ENCODE measurements around the gene ATRN. TPM values are rescaled to one million over a fixed set of nuclear protein-coding genes. Genes with fewer than 3 reads are reported as not detected.

ATRN gene
- total and polyA plus RNA-seq, 2 experiments from 2014 or later, result 2.2 to 18.3 TPM

DNA sequence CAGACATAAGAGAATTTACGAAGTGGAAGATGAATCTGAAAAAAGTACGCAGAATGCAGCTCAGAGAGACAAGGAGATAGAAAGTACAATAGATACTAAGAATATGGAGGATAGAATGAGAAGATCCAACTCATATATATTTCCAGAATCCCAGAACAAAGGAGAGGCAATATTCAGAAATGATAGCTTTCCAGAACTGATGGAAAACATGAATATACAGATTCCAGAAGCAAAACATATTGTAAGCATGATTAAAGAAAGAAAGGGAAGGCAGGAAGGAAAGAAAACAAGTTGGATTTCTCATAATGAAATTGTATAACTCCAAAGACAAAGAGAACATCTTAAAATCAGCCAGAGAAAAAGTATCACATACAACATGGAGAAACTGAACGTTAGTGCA, 169.4 kb downstream of the ATRN start (continued):
- TF ChIP-seq EZH2phosphoT487 (IDR thresholded peaks at IDR 0.05; ENCODE audit: unreplicated experiment) (no peak), ZNF114 (CRISPR knock-in tag; IDR thresholded peaks at IDR 0.05) (no peak)

DNA sequence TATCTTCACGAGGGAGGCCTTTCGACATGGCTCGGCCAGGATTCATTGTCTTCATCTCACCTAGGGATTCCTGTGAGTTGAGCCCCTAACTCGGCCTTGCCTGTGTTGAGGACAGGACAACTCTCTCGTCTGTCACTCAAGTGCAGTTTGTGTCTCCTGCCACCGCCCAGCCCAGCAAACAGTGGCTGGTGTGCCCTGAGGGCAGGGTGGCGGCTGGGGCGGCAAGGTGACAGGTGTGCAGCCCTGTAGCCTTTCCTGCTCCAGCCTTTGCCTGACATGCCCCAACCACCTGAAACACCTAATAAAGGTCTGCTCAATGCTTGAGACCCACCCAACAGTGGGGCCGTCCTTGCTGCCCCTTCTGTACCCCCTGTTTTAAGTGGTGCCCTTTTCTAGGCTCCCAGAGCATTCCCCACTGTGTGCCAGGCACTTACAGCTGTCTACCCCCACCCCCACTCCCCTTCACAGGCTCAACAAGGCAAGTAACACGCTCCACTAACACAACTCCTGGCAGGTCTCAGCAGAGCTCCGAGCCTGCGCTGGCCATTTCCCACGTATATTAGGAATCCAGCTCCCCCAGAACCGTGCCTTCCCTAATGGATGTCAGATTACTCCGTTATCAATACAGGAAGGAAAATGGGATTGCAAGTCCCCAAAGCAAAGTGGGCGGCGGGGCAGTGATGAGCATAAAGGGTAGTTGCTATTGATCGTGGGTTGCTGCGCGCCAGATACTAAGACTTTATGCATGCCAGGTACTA, 174.7 kb downstream of the ATRN start:
- peaks cover 4% of the 10 kb centered on the region; the same call in 2 of the 3 replicates for H3K4me1 Mint-ChIP-seq
- Histone ChIP-seq H3K4me1 (ENCODE audit: insufficient read depth) (no peaks in the 10 kb centered on the region), H3F3A (replicated peaks; ENCODE audit: low read depth) (no peaks in the 10 kb centered on the region), H3K4me2 (no peak overlapping the region), H3K79me2 (replicated peaks; ENCODE audit: insufficient read depth) (no peaks in the 10 kb centered on the region), H2AFZ (no peak overlapping the region), H3K4me3 (no peak overlapping the region), H3K27me3 (ENCODE audit: insufficient read depth) (no peaks in the 10 kb centered on the region), H3K36me3 (ENCODE audit: insufficient read depth) (no peaks in the 10 kb centered on the region), H3K9me2 (ENCODE audit: insufficient read depth) (no peaks in the 10 kb centered on the region), H4K20me1 (replicated peaks; ENCODE audit: insufficient read depth) (no peaks in the 10 kb centered on the region), H3K27ac (ENCODE audit: low read depth) (no peak overlapping the region)
- ATAC-seq (no peak), DNase-seq (ENCODE audit: low spot score) (no peak)
- H3K36me3 Mint-ChIP-seq (ENCODE audit: low read depth), result peaks cover 3% of the 10 kb centered on the region; the same call in 1 of the 3 replicates
- TF ChIP-seq, protein P1, sequence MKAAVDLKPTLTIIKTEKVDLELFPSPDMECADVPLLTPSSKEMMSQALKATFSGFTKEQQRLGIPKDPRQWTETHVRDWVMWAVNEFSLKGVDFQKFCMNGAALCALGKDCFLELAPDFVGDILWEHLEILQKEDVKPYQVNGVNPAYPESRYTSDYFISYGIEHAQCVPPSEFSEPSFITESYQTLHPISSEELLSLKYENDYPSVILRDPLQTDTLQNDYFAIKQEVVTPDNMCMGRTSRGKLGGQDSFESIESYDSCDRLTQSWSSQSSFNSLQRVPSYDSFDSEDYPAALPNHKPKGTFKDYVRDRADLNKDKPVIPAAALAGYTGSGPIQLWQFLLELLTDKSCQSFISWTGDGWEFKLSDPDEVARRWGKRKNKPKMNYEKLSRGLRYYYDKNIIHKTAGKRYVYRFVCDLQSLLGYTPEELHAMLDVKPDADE (IDR thresholded peaks at IDR 0.05), result no peak
- TF ChIP-seq JUNB (IDR thresholded peaks at IDR 0.05; ENCODE audit: unreplicated experiment), result no peak
- TF ChIP-seq, protein P2, sequence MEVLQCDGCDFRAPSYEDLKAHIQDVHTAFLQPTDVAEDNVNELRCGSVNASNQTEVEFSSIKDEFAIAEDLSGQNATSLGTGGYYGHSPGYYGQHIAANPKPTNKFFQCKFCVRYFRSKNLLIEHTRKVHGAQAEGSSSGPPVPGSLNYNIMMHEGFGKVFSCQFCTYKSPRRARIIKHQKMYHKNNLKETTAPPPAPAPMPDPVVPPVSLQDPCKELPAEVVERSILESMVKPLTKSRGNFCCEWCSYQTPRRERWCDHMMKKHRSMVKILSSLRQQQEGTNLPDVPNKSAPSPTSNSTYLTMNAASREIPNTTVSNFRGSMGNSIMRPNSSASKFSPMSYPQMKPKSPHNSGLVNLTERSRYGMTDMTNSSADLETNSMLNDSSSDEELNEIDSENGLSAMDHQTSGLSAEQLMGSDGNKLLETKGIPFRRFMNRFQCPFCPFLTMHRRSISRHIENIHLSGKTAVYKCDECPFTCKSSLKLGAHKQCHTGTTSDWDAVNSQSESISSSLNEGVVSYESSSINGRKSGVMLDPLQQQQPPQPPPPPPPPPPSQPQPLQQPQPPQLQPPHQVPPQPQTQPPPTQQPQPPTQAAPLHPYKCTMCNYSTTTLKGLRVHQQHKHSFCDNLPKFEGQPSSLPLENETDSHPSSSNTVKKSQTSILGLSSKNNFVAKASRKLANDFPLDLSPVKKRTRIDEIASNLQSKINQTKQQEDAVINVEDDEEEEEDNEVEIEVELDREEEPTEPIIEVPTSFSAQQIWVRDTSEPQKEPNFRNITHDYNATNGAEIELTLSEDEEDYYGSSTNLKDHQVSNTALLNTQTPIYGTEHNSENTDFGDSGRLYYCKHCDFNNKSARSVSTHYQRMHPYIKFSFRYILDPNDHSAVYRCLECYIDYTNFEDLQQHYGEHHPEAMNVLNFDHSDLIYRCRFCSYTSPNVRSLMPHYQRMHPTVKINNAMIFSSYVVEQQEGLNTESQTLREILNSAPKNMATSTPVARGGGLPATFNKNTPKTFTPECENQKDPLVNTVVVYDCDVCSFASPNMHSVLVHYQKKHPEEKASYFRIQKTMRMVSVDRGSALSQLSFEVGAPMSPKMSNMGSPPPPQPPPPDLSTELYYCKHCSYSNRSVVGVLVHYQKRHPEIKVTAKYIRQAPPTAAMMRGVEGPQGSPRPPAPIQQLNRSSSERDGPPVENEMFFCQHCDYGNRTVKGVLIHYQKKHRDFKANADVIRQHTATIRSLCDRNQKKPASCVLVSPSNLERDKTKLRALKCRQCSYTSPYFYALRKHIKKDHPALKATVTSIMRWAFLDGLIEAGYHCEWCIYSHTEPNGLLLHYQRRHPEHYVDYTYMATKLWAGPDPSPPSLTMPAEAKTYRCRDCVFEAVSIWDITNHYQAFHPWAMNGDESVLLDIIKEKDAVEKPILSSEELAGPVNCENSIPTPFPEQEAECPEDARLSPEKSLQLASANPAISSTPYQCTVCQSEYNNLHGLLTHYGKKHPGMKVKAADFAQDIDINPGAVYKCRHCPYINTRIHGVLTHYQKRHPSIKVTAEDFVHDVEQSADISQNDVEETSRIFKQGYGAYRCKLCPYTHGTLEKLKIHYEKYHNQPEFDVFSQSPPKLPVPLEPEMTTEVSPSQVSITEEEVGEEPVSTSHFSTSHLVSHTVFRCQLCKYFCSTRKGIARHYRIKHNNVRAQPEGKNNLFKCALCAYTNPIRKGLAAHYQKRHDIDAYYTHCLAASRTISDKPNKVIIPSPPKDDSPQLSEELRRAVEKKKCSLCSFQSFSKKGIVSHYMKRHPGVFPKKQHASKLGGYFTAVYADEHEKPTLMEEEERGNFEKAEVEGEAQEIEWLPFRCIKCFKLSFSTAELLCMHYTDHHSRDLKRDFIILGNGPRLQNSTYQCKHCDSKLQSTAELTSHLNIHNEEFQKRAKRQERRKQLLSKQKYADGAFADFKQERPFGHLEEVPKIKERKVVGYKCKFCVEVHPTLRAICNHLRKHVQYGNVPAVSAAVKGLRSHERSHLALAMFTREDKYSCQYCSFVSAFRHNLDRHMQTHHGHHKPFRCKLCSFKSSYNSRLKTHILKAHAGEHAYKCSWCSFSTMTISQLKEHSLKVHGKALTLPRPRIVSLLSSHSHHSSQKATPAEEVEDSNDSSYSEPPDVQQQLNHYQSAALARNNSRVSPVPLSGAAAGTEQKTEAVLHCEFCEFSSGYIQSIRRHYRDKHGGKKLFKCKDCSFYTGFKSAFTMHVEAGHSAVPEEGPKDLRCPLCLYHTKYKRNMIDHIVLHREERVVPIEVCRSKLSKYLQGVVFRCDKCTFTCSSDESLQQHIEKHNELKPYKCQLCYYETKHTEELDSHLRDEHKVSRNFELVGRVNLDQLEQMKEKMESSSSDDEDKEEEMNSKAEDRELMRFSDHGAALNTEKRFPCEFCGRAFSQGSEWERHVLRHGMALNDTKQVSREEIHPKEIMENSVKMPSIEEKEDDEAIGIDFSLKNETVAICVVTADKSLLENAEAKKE (CRISPR knock-in tag; IDR thresholded peaks at IDR 0.05), result no peak
- TF ChIP-seq, protein P3, sequence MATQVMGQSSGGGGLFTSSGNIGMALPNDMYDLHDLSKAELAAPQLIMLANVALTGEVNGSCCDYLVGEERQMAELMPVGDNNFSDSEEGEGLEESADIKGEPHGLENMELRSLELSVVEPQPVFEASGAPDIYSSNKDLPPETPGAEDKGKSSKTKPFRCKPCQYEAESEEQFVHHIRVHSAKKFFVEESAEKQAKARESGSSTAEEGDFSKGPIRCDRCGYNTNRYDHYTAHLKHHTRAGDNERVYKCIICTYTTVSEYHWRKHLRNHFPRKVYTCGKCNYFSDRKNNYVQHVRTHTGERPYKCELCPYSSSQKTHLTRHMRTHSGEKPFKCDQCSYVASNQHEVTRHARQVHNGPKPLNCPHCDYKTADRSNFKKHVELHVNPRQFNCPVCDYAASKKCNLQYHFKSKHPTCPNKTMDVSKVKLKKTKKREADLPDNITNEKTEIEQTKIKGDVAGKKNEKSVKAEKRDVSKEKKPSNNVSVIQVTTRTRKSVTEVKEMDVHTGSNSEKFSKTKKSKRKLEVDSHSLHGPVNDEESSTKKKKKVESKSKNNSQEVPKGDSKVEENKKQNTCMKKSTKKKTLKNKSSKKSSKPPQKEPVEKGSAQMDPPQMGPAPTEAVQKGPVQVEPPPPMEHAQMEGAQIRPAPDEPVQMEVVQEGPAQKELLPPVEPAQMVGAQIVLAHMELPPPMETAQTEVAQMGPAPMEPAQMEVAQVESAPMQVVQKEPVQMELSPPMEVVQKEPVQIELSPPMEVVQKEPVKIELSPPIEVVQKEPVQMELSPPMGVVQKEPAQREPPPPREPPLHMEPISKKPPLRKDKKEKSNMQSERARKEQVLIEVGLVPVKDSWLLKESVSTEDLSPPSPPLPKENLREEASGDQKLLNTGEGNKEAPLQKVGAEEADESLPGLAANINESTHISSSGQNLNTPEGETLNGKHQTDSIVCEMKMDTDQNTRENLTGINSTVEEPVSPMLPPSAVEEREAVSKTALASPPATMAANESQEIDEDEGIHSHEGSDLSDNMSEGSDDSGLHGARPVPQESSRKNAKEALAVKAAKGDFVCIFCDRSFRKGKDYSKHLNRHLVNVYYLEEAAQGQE (IDR thresholded peaks at IDR 0.05; ENCODE audit: unreplicated experiment), result no peak
- TF ChIP-seq ZNF331 (CRISPR knock-in tag; IDR thresholded peaks at IDR 0.05; ENCODE audit: low read depth), result no peak
- TF ChIP-seq EZH2phosphoT487 (IDR thresholded peaks at IDR 0.05; ENCODE audit: unreplicated experiment), result no peak
- no peaks in the 10 kb centered on the region for H3K9me3 Mint-ChIP-seq
- H3K27ac Mint-ChIP-seq, result no peak overlapping the region
- H3K27me3 Mint-ChIP-seq (ENCODE audit: insufficient read depth, low read depth, poor library complexity), result peaks cover 6% of the 10 kb centered on the region
- no peak overlapping the region for H3K4me3 Mint-ChIP-seq
